ENCODE results near the gene TFDP1. TPM values are rescaled to one million over a fixed set of nuclear protein-coding genes. Genes with fewer than 3 reads are reported as not detected.

Gene TFDP1
- total RNA-seq, 2 experiments from 2014 or later: 87.9 to 119 TPM

- ChIA-PET POLR2A (interaction anchor here (0.6 kb wide), 1 partner anchor 55 kb away, joined by 6 read pairs; no protein-coding TSS in a partner anchor), CTCF (ENCODE audit: unreplicated experiment) (no interaction called here)
- Histone ChIP-seq H4K20me1 (ENCODE audit: insufficient read depth, low read length) (no peaks in the 10 kb centered on the region), H3K9me2 (ENCODE audit: insufficient read depth, low read length) (no peaks in the 10 kb centered on the region), H3K36me3 (ENCODE audit: insufficient read depth, low read length) (no peaks in the 10 kb centered on the region), H3K4me2 (ENCODE audit: low read length) (no peak overlapping the region), H3K9me3 (ENCODE audit: low read length) (no peaks in the 10 kb centered on the region), H3K4me3 (ENCODE audit: low read depth, low read length, poor library complexity, severe bottlenecking) (no peak overlapping the region), H3K79me2 (ENCODE audit: insufficient read depth, low read depth, low read length) (no peaks in the 10 kb centered on the region), H3K4me1 (ENCODE audit: insufficient read depth, low read length, poor library complexity, severe bottlenecking) (no peaks in the 10 kb centered on the region), H2AFZ (ENCODE audit: low read length) (no peak overlapping the region), H3K27ac (ENCODE audit: low read depth, low read length, poor library complexity, severe bottlenecking) (no peak overlapping the region)
- intact Hi-C loops (cut with micrococcal nuclease; ENCODE audit: unreplicated experiment): no loop called here
- no peak for TF ChIP-seq EZH2phosphoT487 (IDR thresholded peaks at IDR 0.05; ENCODE audit: borderline replicate concordance, low read depth, low read length)
- no peak for TF ChIP-seq CTCF (conservative IDR thresholded peaks at IDR 0.05; ENCODE audit: low read length)
- no peak for DNase-seq (ENCODE audit: low spot score)
- no TSS peak for BruUV-seq (replicated peaks)
These were observed 37.1 kb upstream of the TFDP1 start for GRCh38 chr13:113547238-113547971.

- H3K9me3 ChIP-seq (ENCODE audit: low read length): no peaks in the 10 kb centered on the region
- TF ChIP-seq EZH2phosphoT487 (IDR thresholded peaks at IDR 0.05; ENCODE audit: borderline replicate concordance, low read depth, low read length) (no peak), CTCF (conservative IDR thresholded peaks at IDR 0.05; ENCODE audit: low read length) (no peak)
- no peak for DNase-seq (ENCODE audit: low spot score)
- H2AFZ ChIP-seq (ENCODE audit: low read length): no peak overlapping the region
- H3K9me2 ChIP-seq (ENCODE audit: insufficient read depth, low read length): no peaks in the 10 kb centered on the region
- no peak overlapping the region for H3K27ac ChIP-seq (ENCODE audit: low read depth, low read length, poor library complexity, severe bottlenecking)
- BruUV-seq (replicated peaks): no TSS peak
- ChIA-PET POLR2A (no interaction called here), CTCF (ENCODE audit: unreplicated experiment) (no interaction called here)
- no peaks in the 10 kb centered on the region for H3K4me1 ChIP-seq (ENCODE audit: insufficient read depth, low read length, poor library complexity, severe bottlenecking)
- no peaks in the 10 kb centered on the region for H3K79me2 ChIP-seq (ENCODE audit: insufficient read depth, low read depth, low read length)
- no peak overlapping the region for H3K4me3 ChIP-seq (ENCODE audit: low read depth, low read length, poor library complexity, severe bottlenecking)
- intact Hi-C loops (cut with micrococcal nuclease; ENCODE audit: unreplicated experiment): no loop called here
- H3K36me3 ChIP-seq (ENCODE audit: insufficient read depth, low read length): no peaks in the 10 kb centered on the region
- H3K4me2 ChIP-seq (ENCODE audit: low read length): no peak overlapping the region
- no peaks in the 10 kb centered on the region for H4K20me1 ChIP-seq (ENCODE audit: insufficient read depth, low read length)
These were observed 36.3 kb upstream of the TFDP1 start for GRCh38 chr13:113548171-113548641.
